HG03066 (cell line): ENCODE results near the gene LRMDA.

Experiments used
- ATAC-seq: cut with Tn5 transposase; IDR thresholded peaks from one replicate; pipeline ENCODE4 v1.9.1; 2021; ENCODE audit warnings: low read depth; ENCODE audit not compliant: unreplicated experiment

Gene LRMDA

GRCh38 chr10:75928231-75928630 lies 496.8 kb downstream of the LRMDA start:
- no peak for ATAC-seq

GRCh38 chr10:75929630-75930161 lies 498.3 kb downstream of the LRMDA start:
- no peak for ATAC-seq

GRCh38 chr10:75932921-75933320 lies 501.5 kb downstream of the LRMDA start:
- peak; percentile 79 for ATAC-seq

- ATAC-seq, result no peak
Measured at GRCh38 chr10:75935240-75935639, 503.8 kb downstream of the LRMDA start.

GRCh38 chr10:75935650-75936400 lies 504.4 kb downstream of the LRMDA start:
- no peak for ATAC-seq

- ATAC-seq, result no peak
Measured at GRCh38 chr10:75936841-75937240, 505.4 kb downstream of the LRMDA start.

- no peak for ATAC-seq
Measured at GRCh38 chr10:75937823-75938222, 506.4 kb downstream of the LRMDA start.

- ATAC-seq, result no peak
Measured at GRCh38 chr10:75938380-75939122, 507.1 kb downstream of the LRMDA start.

- ATAC-seq, result no peak
Measured at GRCh38 chr10:75939541-75939940, 508.1 kb downstream of the LRMDA start.

GRCh38 chr10:75940742-75941141 lies 509.3 kb downstream of the LRMDA start:
- ATAC-seq, result no peak

- no peak for ATAC-seq
Measured at GRCh38 chr10:75941223-75941801, 509.9 kb downstream of the LRMDA start.

- ATAC-seq, result no peak
Measured at GRCh38 chr10:75944061-75944460, 512.6 kb downstream of the LRMDA start.

- ATAC-seq, result no peak
Measured at GRCh38 chr10:75948583-75948982, 517.2 kb downstream of the LRMDA start.

GRCh38 chr10:75950307-75950706 lies 518.9 kb downstream of the LRMDA start:
- no peak for ATAC-seq

- no peak for ATAC-seq
Measured at GRCh38 chr10:75950997-75951589, 519.7 kb downstream of the LRMDA start.

GRCh38 chr10:75951627-75952026 lies 520.2 kb downstream of the LRMDA start:
- ATAC-seq, result no peak

GRCh38 chr10:75952093-75952492 lies 520.7 kb downstream of the LRMDA start:
- no peak for ATAC-seq

GRCh38 chr10:75954486-75954885 lies 523.1 kb downstream of the LRMDA start:
- no peak for ATAC-seq

- ATAC-seq, result no peak
Measured at GRCh38 chr10:75955973-75956502, 524.6 kb downstream of the LRMDA start.

- no peak for ATAC-seq
Measured at GRCh38 chr10:75956624-75957023, 525.2 kb downstream of the LRMDA start.
